HG03103 (cell line): ENCODE data around the gene KYAT1.

Source experiments
- ATAC-seq: cut with Tn5 transposase; IDR thresholded peaks from one replicate; pipeline ENCODE4 v1.9.1; 2021; ENCODE audit warnings: low read depth; ENCODE audit not compliant: unreplicated experiment

KYAT1 gene

GRCh38 chr9:128788445-128788844 lies 93.3 kb downstream of the KYAT1 start:
- no peak for ATAC-seq

DNA sequence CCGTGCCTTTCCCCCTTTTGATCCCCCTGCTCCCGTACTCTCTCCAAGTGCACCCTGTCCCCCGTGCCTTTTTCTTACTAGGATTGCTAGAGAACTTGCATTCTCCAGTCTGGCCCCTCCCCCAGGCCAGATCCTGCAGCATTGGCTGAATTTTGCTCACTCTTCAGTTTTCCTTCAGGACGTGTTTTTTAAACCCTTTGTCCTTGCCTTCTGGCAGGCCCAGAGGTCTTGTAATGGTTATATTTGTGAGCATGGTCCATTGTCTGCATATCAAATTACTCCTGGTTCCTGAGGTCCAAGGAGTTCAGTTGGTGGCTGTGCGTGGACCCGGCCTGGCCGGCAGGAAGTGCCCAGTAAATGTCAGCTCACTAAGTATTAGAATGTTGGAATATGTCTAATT lies 94.1 kb downstream of the KYAT1 start:
- ATAC-seq: no peak

DNA sequence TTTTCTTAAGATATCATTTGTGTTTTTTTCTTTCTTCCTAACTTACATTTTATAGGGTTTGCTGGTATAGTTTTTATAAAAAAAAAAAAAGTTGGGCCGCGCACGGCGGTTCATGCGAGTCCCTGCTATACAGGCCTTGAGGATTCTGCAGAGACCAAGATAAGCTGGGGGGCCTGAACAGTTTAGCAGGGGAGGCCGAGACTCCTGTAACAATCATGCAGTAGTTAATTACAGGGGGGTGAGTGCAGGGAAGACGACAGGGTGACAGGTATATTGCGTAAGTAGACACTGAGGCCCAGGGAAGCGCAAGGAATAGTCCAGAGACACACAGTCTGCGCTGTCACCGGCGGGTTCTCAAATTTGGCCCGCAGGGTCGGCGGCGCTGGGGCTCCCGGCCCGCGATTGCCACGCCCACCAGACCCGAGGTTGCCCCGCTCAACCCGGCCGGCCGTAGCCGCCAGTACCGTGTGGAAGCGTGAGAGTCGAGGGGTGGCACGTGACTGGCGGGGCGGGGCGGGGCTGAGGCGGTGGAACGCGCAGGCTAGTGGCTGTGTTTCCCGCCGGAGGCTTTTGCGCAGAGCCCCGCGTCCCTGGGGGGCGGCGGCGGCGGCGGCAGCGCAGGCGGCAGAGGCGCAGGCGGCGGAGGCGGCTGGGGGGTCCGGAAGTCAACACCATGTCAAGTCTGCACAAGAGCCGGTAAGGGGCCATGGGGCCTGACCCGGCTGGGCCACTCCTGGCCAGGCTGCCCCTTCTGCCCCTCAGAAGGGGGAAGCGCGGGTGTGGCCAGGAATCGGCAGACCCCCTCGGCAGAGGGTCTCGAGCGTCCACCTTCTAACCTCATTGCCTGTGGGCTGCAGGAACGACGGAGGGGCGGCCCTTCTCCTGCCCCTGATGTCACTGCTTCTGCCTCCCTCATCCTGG lies 94.8 kb downstream of the KYAT1 start, which contains the start of gene TBC1D13:
Gene TBC1D13, plus strand, starts transcription at position 573 of the 921 bp plus-strand sequence. Its CDS starts 101 bp downstream, at position 674.
- peak; percentile 83 for ATAC-seq

DNA sequence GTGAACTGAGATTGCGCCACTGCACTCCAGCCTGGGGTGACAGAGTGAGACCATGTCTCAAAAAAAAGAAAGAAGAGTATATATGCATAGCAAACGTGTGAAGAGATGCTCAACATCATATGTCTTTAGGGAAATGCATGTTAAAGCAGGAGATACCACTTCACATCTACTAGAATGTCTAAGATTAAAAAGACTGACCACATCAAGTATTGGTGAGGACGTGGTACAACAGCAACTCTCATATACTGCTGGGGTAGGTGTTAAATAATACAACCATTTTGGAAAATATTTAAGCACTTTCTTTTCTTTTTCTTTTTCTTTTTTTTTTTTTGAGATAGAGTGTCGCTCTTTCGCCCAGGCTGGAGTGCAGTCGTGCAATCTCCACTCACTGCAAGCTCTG lies 96.3 kb downstream of the KYAT1 start:
- no peak for ATAC-seq
